Measurements from ENCODE around the gene PDE4D. TPM values are rescaled to one million over a fixed set of nuclear protein-coding genes. Genes with fewer than 3 reads are reported as not detected.

PDE4D gene
- total RNA-seq, 1 donor from 2014 or later = 6.8 TPM

DNA sequence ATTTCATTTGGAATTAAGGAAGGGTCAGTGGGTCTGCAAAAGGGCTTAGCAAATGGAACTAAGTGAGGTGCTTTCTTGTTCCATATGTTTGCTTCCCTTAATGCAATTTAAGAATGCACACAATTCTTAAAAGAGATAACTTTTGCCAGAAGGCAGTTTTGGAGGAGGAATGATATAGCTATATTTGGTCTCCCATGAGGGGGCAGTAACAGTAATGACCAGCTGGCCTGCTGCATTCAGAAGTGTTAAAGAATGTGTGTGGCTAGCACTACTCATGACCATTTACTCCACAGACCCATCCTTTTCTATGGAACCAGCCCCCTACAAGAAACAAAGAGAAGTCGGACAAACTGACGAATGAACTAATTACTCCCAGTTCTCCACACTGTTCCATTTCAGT, 671.8 kb downstream of the PDE4D start:
- TF ChIP-seq, protein P1, sequence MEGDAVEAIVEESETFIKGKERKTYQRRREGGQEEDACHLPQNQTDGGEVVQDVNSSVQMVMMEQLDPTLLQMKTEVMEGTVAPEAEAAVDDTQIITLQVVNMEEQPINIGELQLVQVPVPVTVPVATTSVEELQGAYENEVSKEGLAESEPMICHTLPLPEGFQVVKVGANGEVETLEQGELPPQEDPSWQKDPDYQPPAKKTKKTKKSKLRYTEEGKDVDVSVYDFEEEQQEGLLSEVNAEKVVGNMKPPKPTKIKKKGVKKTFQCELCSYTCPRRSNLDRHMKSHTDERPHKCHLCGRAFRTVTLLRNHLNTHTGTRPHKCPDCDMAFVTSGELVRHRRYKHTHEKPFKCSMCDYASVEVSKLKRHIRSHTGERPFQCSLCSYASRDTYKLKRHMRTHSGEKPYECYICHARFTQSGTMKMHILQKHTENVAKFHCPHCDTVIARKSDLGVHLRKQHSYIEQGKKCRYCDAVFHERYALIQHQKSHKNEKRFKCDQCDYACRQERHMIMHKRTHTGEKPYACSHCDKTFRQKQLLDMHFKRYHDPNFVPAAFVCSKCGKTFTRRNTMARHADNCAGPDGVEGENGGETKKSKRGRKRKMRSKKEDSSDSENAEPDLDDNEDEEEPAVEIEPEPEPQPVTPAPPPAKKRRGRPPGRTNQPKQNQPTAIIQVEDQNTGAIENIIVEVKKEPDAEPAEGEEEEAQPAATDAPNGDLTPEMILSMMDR (IDR thresholded peaks at IDR 0.05; ENCODE audit: insufficient read depth, low read length, severe bottlenecking) = no peak
- H3K36me3 ChIP-seq (ENCODE audit: control insufficient read depth, insufficient read depth, low read length) = no peaks in the 10 kb centered on the region
- FAIRE-seq (no peak), DNase-seq (ENCODE audit: low read depth) (no peak)
- no peak overlapping the region for H3K4me3 ChIP-seq (ENCODE audit: low read depth, low read length)
- no peaks in the 10 kb centered on the region for H3K27me3 ChIP-seq (ENCODE audit: control insufficient read depth, insufficient read depth, low read length)

GRCh38 chr5:59218424-59219045, 675.0 kb downstream of the PDE4D start:
- DNase-seq (ENCODE audit: low read depth) (peak; percentile 49), FAIRE-seq (no peak)
- H3K27me3 ChIP-seq (ENCODE audit: control insufficient read depth, insufficient read depth, low read length) = no peaks in the 10 kb centered on the region

GRCh38 chr5:59216841-59217240, 676.7 kb downstream of the PDE4D start:
- DNase-seq (ENCODE audit: low read depth) (no peak), FAIRE-seq (no peak)
- Histone ChIP-seq H3K27me3 (ENCODE audit: control insufficient read depth, insufficient read depth, low read length) (no peaks in the 10 kb centered on the region), H3K36me3 (ENCODE audit: control insufficient read depth, insufficient read depth, low read length) (no peaks in the 10 kb centered on the region), H3K4me3 (ENCODE audit: low read depth, low read length) (no peak overlapping the region)
- TF ChIP-seq, protein P1 (IDR thresholded peaks at IDR 0.05; ENCODE audit: insufficient read depth, low read length, severe bottlenecking) = no peak

More at GRCh38 chr5:59218424-59219045, 675.0 kb downstream of the PDE4D start:
- H3K4me3 ChIP-seq (ENCODE audit: low read depth, low read length) = no peak overlapping the region
- TF ChIP-seq, protein P1 (IDR thresholded peaks at IDR 0.05; ENCODE audit: insufficient read depth, low read length, severe bottlenecking) = no peak
- H3K36me3 ChIP-seq (ENCODE audit: control insufficient read depth, insufficient read depth, low read length) = no peaks in the 10 kb centered on the region

GRCh38 chr5:59212596-59212995, 680.9 kb downstream of the PDE4D start:
- FAIRE-seq = no peak
- TF ChIP-seq, protein P1 (IDR thresholded peaks at IDR 0.05; ENCODE audit: insufficient read depth, low read length, severe bottlenecking) = no peak
- Histone ChIP-seq H3K27me3 (ENCODE audit: control insufficient read depth, insufficient read depth, low read length) (no peaks in the 10 kb centered on the region), H3K36me3 (ENCODE audit: control insufficient read depth, insufficient read depth, low read length) (no peaks in the 10 kb centered on the region), H3K4me3 (ENCODE audit: low read depth, low read length) (no peak overlapping the region)
- peak; percentile 48 for DNase-seq (ENCODE audit: low read depth)

GRCh38 chr5:59209758-59210359, 683.7 kb downstream of the PDE4D start:
- TF ChIP-seq, protein P1 (IDR thresholded peaks at IDR 0.05; ENCODE audit: insufficient read depth, low read length, severe bottlenecking) = no peak
- no peak for DNase-seq (ENCODE audit: low read depth)
- Histone ChIP-seq H3K27me3 (ENCODE audit: control insufficient read depth, insufficient read depth, low read length) (no peaks in the 10 kb centered on the region), H3K36me3 (ENCODE audit: control insufficient read depth, insufficient read depth, low read length) (no peaks in the 10 kb centered on the region), H3K4me3 (ENCODE audit: low read depth, low read length) (no peak overlapping the region)
- no peak for FAIRE-seq

Measured in bronchial epithelial cell (primary cell).